PFSK-1 (cell line): ENCODE results near the gene HPGD.

ENCODE experiments used
- FOXP2 ChIP-seq: optimal IDR thresholded peaks from 2 replicates; pipeline ENCODE3; 2011; ENCODE audit warnings: borderline replicate concordance, control low read depth, inconsistent platforms; ENCODE audit not compliant: insufficient read depth; ENCODE audit errors: extremely low read length, extremely low read depth
- POLR2AphosphoS5 ChIP-seq: IDR thresholded peaks from 2 replicates; pipeline ENCODE4 v1.6.1; 2012; ENCODE audit warnings: low read depth, mild to moderate bottlenecking, control low read depth, low read length, moderate library complexity
- REST ChIP-seq, 2 experiments: IDR thresholded peaks; 2 replicates each; pipeline versions ENCODE4 v1.6.1 to v1.8.0; 2011 to 2012; ENCODE audit warnings: low read depth in 2 of 2, low read length in 2 of 2, control low read depth in 1 of 2, inconsistent platforms in 1 of 2, mild to moderate bottlenecking in 1 of 2, moderate library complexity in 1 of 2; ENCODE audit not compliant: insufficient read depth in 1 of 2
- SIN3A ChIP-seq: IDR thresholded peaks from 2 replicates; pipeline ENCODE4 v1.6.1; 2012; ENCODE audit warnings: mild to moderate bottlenecking, low read length, moderate library complexity, borderline replicate concordance; ENCODE audit not compliant: insufficient read depth
- TAF1 ChIP-seq: IDR thresholded peaks from 2 replicates; pipeline ENCODE4 v1.6.1; 2012; ENCODE audit warnings: low read length, control low read depth, borderline replicate concordance; ENCODE audit not compliant: insufficient read depth

HPGD gene

GRCh38 chr4:174523025-174523693, 871 bp upstream of the HPGD start:
- no peak for TF ChIP-seq TAF1
- no peak for TF ChIP-seq REST (IDR thresholded peaks at IDR 0.05; ENCODE audit: insufficient read depth in 1 of 2, low read depth in 2 of 2, low read length in 2 of 2)
- TF ChIP-seq FOXP2 = no peak
- no peak for TF ChIP-seq SIN3A
- TF ChIP-seq POLR2AphosphoS5 = no peak

- TF ChIP-seq REST (IDR thresholded peaks at IDR 0.05; ENCODE audit: insufficient read depth in 1 of 2, low read depth in 2 of 2, low read length in 2 of 2) (no peak), SIN3A (no peak), TAF1 (no peak), POLR2AphosphoS5 (no peak), FOXP2 (no peak)
These were observed 497 bp downstream of the HPGD start for GRCh38 chr4:174521800-174522182.

- TF ChIP-seq FOXP2 = no peak
- TF ChIP-seq SIN3A = no peak
- TF ChIP-seq REST (IDR thresholded peaks at IDR 0.05; ENCODE audit: insufficient read depth in 1 of 2, low read depth in 2 of 2, low read length in 2 of 2) = no peak
- TF ChIP-seq TAF1 = no peak
- no peak for TF ChIP-seq POLR2AphosphoS5
These were observed 1.6 kb downstream of the HPGD start for GRCh38 chr4:174520660-174521059.

GRCh38 chr4:174517502-174518445, 4.5 kb downstream of the HPGD start:
- TF ChIP-seq FOXP2 = no peak
- TF ChIP-seq REST (IDR thresholded peaks at IDR 0.05; ENCODE audit: insufficient read depth in 1 of 2, low read depth in 2 of 2, low read length in 2 of 2) = no peak
- TF ChIP-seq TAF1 = no peak
- no peak for TF ChIP-seq SIN3A
